ENCODE measurements around the gene PHC3. TPM values are rescaled to one million over a fixed set of nuclear protein-coding genes. Genes with fewer than 3 reads are reported as not detected.

Gene PHC3
- total and polyA plus RNA-seq, 3 donors from 2014 or later = 24.8 to 96.1 (median 93.5) TPM

DNA sequence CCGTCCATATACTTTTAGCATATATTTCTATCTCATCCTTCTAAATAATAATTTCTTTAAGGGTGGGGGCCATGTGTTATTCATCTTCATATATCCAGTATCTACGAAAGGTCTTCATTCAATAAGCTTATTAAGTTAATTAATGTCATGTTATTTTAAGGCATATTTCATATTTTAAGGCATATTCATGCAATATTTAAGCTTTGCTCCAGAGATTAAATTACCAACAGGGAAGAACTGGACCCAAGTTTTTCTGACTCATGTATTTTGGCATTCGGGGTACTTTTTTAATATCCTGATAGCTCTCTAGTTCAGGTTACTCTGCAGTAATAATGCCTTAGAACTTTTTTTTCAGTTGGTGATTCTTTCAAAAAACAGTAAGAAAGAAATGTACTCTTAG, 27.4 kb downstream of the PHC3 start:
- H3K4me1 ChIP-seq = no peaks in the 10 kb centered on the region
- DNase-seq = no peak
- H3K27ac ChIP-seq = no peak overlapping the region
- WGBS, 2 donors = 81 to 83% methylated on average over 3 of the region's 3 CpGs
- intact Hi-C loops (cut with DNase I; ENCODE audit: low total_unique reads) = no loop called here
- H3K36me3 ChIP-seq (ENCODE audit: low read depth, missing control alignments) = no peaks in the 10 kb centered on the region
- TF ChIP-seq, protein P1, sequence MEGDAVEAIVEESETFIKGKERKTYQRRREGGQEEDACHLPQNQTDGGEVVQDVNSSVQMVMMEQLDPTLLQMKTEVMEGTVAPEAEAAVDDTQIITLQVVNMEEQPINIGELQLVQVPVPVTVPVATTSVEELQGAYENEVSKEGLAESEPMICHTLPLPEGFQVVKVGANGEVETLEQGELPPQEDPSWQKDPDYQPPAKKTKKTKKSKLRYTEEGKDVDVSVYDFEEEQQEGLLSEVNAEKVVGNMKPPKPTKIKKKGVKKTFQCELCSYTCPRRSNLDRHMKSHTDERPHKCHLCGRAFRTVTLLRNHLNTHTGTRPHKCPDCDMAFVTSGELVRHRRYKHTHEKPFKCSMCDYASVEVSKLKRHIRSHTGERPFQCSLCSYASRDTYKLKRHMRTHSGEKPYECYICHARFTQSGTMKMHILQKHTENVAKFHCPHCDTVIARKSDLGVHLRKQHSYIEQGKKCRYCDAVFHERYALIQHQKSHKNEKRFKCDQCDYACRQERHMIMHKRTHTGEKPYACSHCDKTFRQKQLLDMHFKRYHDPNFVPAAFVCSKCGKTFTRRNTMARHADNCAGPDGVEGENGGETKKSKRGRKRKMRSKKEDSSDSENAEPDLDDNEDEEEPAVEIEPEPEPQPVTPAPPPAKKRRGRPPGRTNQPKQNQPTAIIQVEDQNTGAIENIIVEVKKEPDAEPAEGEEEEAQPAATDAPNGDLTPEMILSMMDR (IDR thresholded peaks at IDR 0.05) = no peak
- TF ChIP-seq POLR2A (IDR thresholded peaks at IDR 0.05) = no peak
- no peaks in the 10 kb centered on the region for H3K27me3 ChIP-seq
- H3K4me3 ChIP-seq = no peak overlapping the region
- no peaks in the 10 kb centered on the region for H3K9me3 ChIP-seq

- Histone ChIP-seq H3K9me3 (no peaks in the 10 kb centered on the region), H3K27me3 (no peaks in the 10 kb centered on the region), H3K4me1 (no peaks in the 10 kb centered on the region), H3K4me3 (no peak overlapping the region), H3K36me3 (ENCODE audit: low read depth, missing control alignments) (no peaks in the 10 kb centered on the region), H3K27ac (no peak overlapping the region)
- intact Hi-C loops (cut with DNase I; ENCODE audit: low total_unique reads) = no loop called here
- WGBS, 2 donors = 64 to 66% methylated on average over 2 of the region's 2 CpGs
- TF ChIP-seq POLR2A (IDR thresholded peaks at IDR 0.05) = no peak
- DNase-seq = no peak
Measured at GRCh38 chr3:170151536-170151935, 30.0 kb downstream of the PHC3 start.

DNA sequence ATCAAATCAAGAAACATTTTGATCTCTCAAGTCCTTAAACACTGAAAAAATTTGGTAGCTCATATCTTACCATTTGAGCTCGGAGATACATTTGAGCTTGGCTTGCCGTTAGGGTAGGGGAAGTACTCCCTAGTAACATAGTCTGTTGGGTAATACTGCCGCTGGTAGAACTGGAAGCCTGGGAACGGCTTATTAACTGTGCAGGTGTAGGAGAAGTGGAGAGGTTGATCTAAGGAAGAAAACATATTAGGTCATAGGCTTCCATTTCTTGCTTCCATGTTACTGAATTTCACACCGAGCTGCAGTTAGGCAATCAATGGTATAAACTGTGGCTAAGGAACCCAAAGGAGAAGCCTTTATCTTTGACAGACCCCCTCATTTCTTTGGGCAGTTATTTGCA, 32.5 kb downstream of the PHC3 start:
- no peak overlapping the region for H3K4me3 ChIP-seq
- WGBS, 2 donors = 88 to 93% methylated on average over 5 of the region's 5 CpGs
- H3K36me3 ChIP-seq (ENCODE audit: low read depth, missing control alignments) = no peaks in the 10 kb centered on the region
- TF ChIP-seq POLR2A (IDR thresholded peaks at IDR 0.05) = no peak
- TF ChIP-seq, protein P1 (IDR thresholded peaks at IDR 0.05) = no peak
- no peak overlapping the region for H3K27ac ChIP-seq
- H3K9me3 ChIP-seq = no peaks in the 10 kb centered on the region
- H3K4me1 ChIP-seq = peaks cover 3% of the 10 kb centered on the region
- H3K27me3 ChIP-seq = no peaks in the 10 kb centered on the region
- no peak for DNase-seq
- intact Hi-C loops (cut with DNase I; ENCODE audit: low total_unique reads) = no loop called here

DNA sequence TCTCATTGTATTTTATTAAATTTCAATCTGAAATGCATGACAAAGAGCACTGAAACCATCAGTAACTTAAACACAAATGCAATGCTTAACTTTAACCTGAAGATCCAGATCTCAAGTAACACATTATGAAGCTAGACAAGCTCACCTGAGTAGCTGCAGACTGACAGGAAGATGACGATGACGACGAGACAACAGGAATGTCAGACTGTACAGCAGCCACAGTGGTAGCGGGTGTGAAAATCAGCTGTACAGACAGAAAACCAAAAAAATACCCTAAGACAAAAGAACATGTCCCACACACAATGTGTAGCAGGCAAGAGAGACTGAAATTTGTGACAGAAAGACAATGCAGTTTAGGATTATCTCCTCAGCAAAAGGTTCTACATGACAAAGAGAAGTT, 36.3 kb downstream of the PHC3 start:
- Histone ChIP-seq H3K27ac (no peak overlapping the region), H3K36me3 (ENCODE audit: low read depth, missing control alignments) (no peaks in the 10 kb centered on the region), H3K4me3 (no peak overlapping the region), H3K9me3 (no peaks in the 10 kb centered on the region), H3K27me3 (no peaks in the 10 kb centered on the region), H3K4me1 (peaks cover 3% of the 10 kb centered on the region)
- no peak for DNase-seq
- intact Hi-C loops (cut with DNase I; ENCODE audit: low total_unique reads) = no loop called here
- TF ChIP-seq, protein P1 (IDR thresholded peaks at IDR 0.05) = no peak
- TF ChIP-seq POLR2A (IDR thresholded peaks at IDR 0.05) = no peak
- 89 to 92% methylated on average over 4 of the region's 4 CpGs for WGBS, 2 donors

DNA sequence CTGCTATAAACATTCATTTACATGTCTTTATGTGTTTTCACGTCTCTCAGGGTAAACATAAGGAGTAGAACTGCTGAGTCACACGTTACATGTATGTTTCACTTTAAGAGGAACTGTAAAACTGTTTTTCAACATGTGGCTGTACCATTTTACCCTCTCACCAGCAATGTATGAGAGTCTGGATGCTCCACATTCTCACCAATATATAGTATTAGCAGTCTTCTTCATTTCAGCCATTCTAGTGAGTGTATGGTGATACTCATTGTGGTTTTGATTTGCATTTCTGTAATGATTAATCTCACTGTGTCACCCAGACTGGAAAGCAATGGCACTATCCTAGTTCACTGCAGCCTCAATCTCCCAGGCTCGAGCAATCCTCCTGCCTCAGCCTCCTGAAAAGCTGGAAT, 37.1 kb downstream of the PHC3 start:
- no peaks in the 10 kb centered on the region for H3K27me3 ChIP-seq
- H3K4me1 ChIP-seq = peaks cover 3% of the 10 kb centered on the region
- H3K36me3 ChIP-seq (ENCODE audit: low read depth, missing control alignments) = no peaks in the 10 kb centered on the region
- no peaks in the 10 kb centered on the region for H3K9me3 ChIP-seq
- H3K27ac ChIP-seq = no peak overlapping the region
- DNase-seq = no peak
- no peak for TF ChIP-seq POLR2A (IDR thresholded peaks at IDR 0.05)
- TF ChIP-seq, protein P1 (IDR thresholded peaks at IDR 0.05) = no peak
- H3K4me3 ChIP-seq = no peak overlapping the region
- intact Hi-C loops (cut with DNase I; ENCODE audit: low total_unique reads) = no loop called here
- WGBS, 2 donors = 93% methylated on average over 3 of the region's 3 CpGs
